ENCODE results near the gene COPS6.

COPS6 gene

DNA sequence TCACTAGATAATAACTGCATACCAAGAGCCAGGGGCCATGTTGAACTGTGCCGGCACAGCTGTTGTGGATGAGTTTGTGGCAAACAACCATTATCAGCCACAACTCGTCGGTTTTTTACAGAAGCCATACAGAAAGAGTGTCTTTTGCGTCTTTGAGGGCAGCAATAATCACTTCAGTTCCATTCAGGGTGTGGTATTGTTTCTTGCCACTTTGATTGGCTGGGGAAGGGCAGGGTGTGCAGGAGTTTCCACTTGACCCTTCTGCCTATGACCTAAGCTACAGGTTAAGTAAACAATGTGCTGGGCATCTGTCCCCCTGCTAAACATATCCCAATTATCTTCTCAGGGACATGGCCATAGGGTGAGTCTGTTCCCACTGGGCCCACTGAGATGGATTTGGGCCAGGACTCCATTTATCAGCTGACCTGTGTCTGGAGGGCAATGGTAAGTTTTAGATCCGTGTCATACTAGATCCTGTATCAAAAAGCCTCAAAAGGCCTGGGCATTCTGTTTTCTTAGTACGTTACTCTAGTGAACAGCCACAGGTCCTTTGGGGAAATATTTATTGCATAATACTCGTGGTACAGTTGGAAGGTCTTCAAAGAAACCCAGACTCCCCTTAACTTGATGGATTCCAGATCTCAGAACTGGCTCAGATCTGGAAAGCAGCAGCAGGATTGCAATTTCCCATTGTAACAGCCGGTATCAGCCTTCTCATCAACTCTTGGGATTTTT, 23.1 kb upstream of the COPS6 start:
- TF ChIP-seq FOXK2 (IDR thresholded peaks at IDR 0.05): no peak
- TF ChIP-seq SP1 (IDR thresholded peaks at IDR 0.05): no peak
- TF ChIP-seq TARDBP (IDR thresholded peaks at IDR 0.05): no peak
- no peak for TF ChIP-seq L3MBTL2 (conservative IDR thresholded peaks at IDR 0.05)
- TF ChIP-seq ARNT (IDR thresholded peaks at IDR 0.05): no peak
- no peak for TF ChIP-seq LEF1 (IDR thresholded peaks at IDR 0.05; ENCODE audit: borderline replicate concordance)
- TF ChIP-seq NFRKB (IDR thresholded peaks at IDR 0.05): no peak
- TF ChIP-seq FOXM1 (IDR thresholded peaks at IDR 0.05; ENCODE audit: borderline replicate concordance): no peak
- TF ChIP-seq HDGF (IDR thresholded peaks at IDR 0.05; ENCODE audit: borderline replicate concordance): no peak
- TF ChIP-seq, protein P1, sequence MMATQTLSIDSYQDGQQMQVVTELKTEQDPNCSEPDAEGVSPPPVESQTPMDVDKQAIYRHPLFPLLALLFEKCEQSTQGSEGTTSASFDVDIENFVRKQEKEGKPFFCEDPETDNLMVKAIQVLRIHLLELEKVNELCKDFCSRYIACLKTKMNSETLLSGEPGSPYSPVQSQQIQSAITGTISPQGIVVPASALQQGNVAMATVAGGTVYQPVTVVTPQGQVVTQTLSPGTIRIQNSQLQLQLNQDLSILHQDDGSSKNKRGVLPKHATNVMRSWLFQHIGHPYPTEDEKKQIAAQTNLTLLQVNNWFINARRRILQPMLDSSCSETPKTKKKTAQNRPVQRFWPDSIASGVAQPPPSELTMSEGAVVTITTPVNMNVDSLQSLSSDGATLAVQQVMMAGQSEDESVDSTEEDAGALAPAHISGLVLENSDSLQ (IDR thresholded peaks at IDR 0.05): no peak
- TF ChIP-seq ELF4 (IDR thresholded peaks at IDR 0.05): no peak
- no peak for TF ChIP-seq CTBP1 (IDR thresholded peaks at IDR 0.05; ENCODE audit: borderline replicate concordance)
- TF ChIP-seq SUZ12 (IDR thresholded peaks at IDR 0.05): no peak
- TF ChIP-seq FOXA1 (IDR thresholded peaks at IDR 0.05): no peak
- TF ChIP-seq ZNF384 (IDR thresholded peaks at IDR 0.05): no peak
- TF ChIP-seq BHLHE40 (IDR thresholded peaks at IDR 0.05; ENCODE audit: borderline replicate concordance): no peak
- POLR2A ChIA-PET: no interaction called here
- CTCF ChIA-PET: no interaction called here
- DNase-seq (ENCODE audit: extremely low spot score): no peak

DNA sequence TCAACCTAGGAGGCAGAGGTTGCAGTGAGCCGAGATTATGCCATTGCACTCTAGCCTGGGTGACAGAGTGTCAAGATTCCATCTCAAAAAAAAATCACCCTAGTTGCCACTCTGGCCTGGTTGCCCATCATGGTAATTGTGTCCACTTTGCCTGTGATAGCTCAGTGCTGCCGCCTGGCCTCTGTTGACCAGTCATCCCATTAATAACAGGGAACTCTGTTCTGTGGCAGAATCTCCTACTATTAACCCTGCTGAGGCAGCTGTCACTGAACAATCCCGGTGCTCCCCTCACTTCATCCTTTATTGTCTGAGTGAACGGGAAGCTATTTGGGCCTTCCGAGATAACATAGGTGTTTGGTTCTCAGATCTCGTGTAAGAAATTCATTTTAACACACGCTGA, 21.8 kb upstream of the COPS6 start:
- TF ChIP-seq TARDBP (IDR thresholded peaks at IDR 0.05): no peak
- TF ChIP-seq ELF4 (IDR thresholded peaks at IDR 0.05): no peak
- TF ChIP-seq FOXK2 (IDR thresholded peaks at IDR 0.05): no peak
- TF ChIP-seq LEF1 (IDR thresholded peaks at IDR 0.05; ENCODE audit: borderline replicate concordance): no peak
- TF ChIP-seq SUZ12 (IDR thresholded peaks at IDR 0.05): no peak
- no peak for TF ChIP-seq FOXM1 (IDR thresholded peaks at IDR 0.05; ENCODE audit: borderline replicate concordance)
- TF ChIP-seq HDGF (IDR thresholded peaks at IDR 0.05; ENCODE audit: borderline replicate concordance): no peak
- no peak for TF ChIP-seq CTBP1 (IDR thresholded peaks at IDR 0.05; ENCODE audit: borderline replicate concordance)
- TF ChIP-seq NFRKB (IDR thresholded peaks at IDR 0.05): no peak
- no peak for TF ChIP-seq ARNT (IDR thresholded peaks at IDR 0.05)
- ChIA-PET CTCF (no interaction called here), POLR2A (interaction anchor here (0.6 to 1.0 kb wide), 2 partner anchors 17 to 362 kb away, joined by 4 read pairs; no protein-coding TSS in a partner anchor)
- DNase-seq (ENCODE audit: extremely low spot score): no peak

DNA sequence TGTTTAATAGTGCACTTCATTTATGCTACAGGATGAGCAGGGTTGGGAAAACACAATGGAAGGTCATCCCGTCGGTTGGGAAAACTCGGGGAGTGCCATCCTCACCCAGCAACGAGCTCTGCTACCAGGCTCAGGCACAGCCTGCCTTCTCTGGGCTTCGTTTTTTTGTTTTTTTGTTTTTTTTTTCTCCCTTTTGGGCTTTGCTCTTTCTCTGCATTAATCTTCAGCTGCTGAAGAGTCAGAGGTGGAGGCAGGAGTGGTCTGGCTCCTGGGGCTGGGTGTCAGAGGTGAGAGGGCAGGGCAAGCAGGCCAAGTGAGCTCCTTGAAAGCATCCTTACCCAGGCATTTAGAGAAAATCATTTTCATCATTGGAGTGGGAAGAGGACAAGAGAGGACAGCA, 18.8 kb upstream of the COPS6 start:
- ChIA-PET POLR2A (no interaction called here), CTCF (no interaction called here)
- DNase-seq (ENCODE audit: extremely low spot score): no peak
- TF ChIP-seq CTBP1 (IDR thresholded peaks at IDR 0.05; ENCODE audit: borderline replicate concordance) (no peak), LEF1 (IDR thresholded peaks at IDR 0.05; ENCODE audit: borderline replicate concordance) (no peak)

DNA sequence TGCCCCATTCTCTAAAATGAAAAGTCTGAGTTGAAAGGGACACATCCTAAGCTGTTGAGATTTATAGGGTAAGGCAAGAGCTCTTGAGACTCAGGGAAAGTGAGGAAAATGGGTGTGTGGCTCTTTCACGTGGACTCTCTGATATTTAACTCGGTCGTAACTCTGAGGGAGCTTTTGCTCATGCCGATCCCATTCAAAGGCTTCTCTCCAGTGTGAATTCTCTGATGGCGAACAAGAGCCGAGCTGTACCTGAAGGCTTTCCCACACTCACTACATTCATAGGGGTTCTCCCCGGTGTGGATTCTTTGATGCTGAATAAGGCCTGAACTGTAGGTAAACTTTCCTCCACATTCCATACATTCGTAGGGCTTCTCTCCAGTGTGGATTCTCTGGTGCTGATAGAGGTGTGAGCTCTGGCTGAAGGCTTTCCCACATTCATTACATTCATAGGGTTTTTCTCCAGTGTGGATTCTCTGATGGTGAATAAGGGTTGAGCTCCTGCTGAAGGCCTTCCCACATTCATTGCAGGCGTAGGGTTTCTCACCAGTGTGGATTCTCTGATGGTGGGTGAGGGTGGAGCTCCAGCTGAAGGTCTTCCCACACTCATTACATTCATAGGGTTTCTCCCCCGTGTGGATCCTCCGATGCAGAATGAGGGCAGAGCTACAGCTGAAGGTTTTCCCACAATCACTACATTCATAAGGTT, 17.6 kb upstream of the COPS6 start:
- TF ChIP-seq ARNT (IDR thresholded peaks at IDR 0.05) (no peak), ZNF384 (IDR thresholded peaks at IDR 0.05) (no peak), CTBP1 (IDR thresholded peaks at IDR 0.05; ENCODE audit: borderline replicate concordance) (no peak), SUZ12 (IDR thresholded peaks at IDR 0.05) (no peak), L3MBTL2 (conservative IDR thresholded peaks at IDR 0.05) (no peak), FOXM1 (IDR thresholded peaks at IDR 0.05; ENCODE audit: borderline replicate concordance) (no peak), SP1 (IDR thresholded peaks at IDR 0.05) (no peak), HDGF (IDR thresholded peaks at IDR 0.05; ENCODE audit: borderline replicate concordance) (no peak), NFRKB (IDR thresholded peaks at IDR 0.05) (no peak), FOXA1 (IDR thresholded peaks at IDR 0.05) (no peak), TARDBP (IDR thresholded peaks at IDR 0.05) (no peak)
- TF ChIP-seq, protein P1 (IDR thresholded peaks at IDR 0.05): no peak
- DNase-seq (ENCODE audit: extremely low spot score): no peak
- ChIA-PET CTCF (no interaction called here), POLR2A (no interaction called here)

DNA sequence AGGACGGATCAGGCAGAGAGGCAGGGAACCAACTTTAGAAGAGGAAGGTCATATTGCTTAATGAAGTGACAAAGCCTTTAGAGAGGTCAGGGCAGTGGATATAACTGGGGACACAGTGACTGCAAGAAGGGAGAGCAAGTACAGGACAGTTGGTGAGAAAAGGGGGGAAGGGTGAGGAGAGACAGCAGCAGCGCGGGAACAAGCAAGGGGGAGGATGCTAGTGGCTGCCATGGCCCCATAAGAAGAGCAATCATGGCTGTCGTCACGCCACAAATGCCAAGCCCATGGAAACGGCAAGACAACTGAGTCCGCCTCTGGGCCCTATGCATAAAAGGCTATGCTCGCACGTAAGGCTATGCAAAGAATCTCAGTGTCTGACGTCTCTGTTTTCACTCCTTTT, 16.3 kb upstream of the COPS6 start:
- TF ChIP-seq, protein P1 (IDR thresholded peaks at IDR 0.05): no peak
- TF ChIP-seq L3MBTL2 (conservative IDR thresholded peaks at IDR 0.05): no peak
- no peak for DNase-seq (ENCODE audit: extremely low spot score)
- ChIA-PET POLR2A (no interaction called here), CTCF (no interaction called here)

DNA sequence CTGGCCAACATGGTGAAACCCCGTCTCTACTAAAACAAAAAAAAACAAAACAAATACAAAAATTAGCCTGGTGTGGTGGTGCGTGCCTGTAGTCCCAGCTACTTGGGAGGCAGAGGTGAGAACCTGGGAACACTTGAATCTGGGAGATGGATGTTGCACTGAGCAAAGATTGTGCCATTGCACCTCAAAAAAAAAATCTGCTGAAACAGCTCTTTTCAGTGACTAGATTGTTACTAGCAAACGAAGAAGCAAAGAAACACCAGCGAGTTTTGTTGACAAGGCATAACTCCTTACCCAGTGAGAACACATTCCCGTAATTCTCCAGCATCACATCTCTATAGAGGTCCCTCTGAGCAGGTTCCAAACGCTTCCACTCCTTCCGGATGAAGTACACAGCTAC, 13.9 kb upstream of the COPS6 start:
- no peak for DNase-seq (ENCODE audit: extremely low spot score)
- ChIA-PET CTCF (no interaction called here), POLR2A (no interaction called here)

More for the DNA sequence above, 13.9 kb upstream of the COPS6 start:
- TF ChIP-seq L3MBTL2 (conservative IDR thresholded peaks at IDR 0.05) (no peak), CTBP1 (IDR thresholded peaks at IDR 0.05; ENCODE audit: borderline replicate concordance) (no peak), SUZ12 (IDR thresholded peaks at IDR 0.05) (no peak), HDGF (IDR thresholded peaks at IDR 0.05; ENCODE audit: borderline replicate concordance) (no peak), FOXK2 (IDR thresholded peaks at IDR 0.05) (no peak), FOXM1 (IDR thresholded peaks at IDR 0.05; ENCODE audit: borderline replicate concordance) (no peak), ZNF384 (IDR thresholded peaks at IDR 0.05) (no peak), BHLHE40 (IDR thresholded peaks at IDR 0.05; ENCODE audit: borderline replicate concordance) (no peak), LEF1 (IDR thresholded peaks at IDR 0.05; ENCODE audit: borderline replicate concordance) (no peak), FOXA1 (IDR thresholded peaks at IDR 0.05) (no peak)
- TF ChIP-seq, protein P1 (IDR thresholded peaks at IDR 0.05): no peak

Measured in HEK293T (cell line).